Transverse colon (tissue), 4 donors: ENCODE measurements around the gene TTR. TPM values are rescaled to one million over a fixed set of nuclear protein-coding genes. Genes with fewer than 3 reads are reported as not detected.

Experiments used
- DNase-seq: peaks from one replicate; pipeline ENCODE4 v3.0.0-alpha.2; 2019
- H3K27ac ChIP-seq, 4 donors: fragments of 200-600 bp; sonication (generic); 2 replicates each; pipeline ENCODE4 v1.5.1; 2016 to 2018; ENCODE audit warnings: inconsistent platforms in 4 of 4
- H3K27me3 ChIP-seq: fragments of 200-600 bp; sonication (generic); 2 replicates; pipeline ENCODE4 v1.5.1; 2017; ENCODE audit warnings: inconsistent platforms
- H3K36me3 ChIP-seq, 4 donors: fragments of 200-600 bp; sonication (generic); 2 replicates each; pipeline ENCODE4 v1.5.1; 2017 to 2019; ENCODE audit warnings: inconsistent platforms in 4 of 4
- H3K4me1 ChIP-seq, 4 donors: fragments of 200-600 bp; sonication (generic); 2 replicates each; pipeline ENCODE4 v1.5.1; 2017 to 2020; ENCODE audit warnings: inconsistent platforms in 4 of 4
- H3K4me3 ChIP-seq, 4 donors: fragments of 200-600 bp; sonication (generic); 1 replicate in 1 of 4; 2 replicates in 3 of 4; pipeline versions ENCODE4 v1.5.1 to v1.6.1; 2017 to 2019; ENCODE audit warnings: inconsistent platforms in 4 of 4
- H3K9me3 ChIP-seq, 2 donors: fragments of 200-600 bp; sonication (generic); 2 replicates each; pipeline ENCODE4 v1.5.1; 2017 to 2019; ENCODE audit warnings: inconsistent platforms in 2 of 2
- CTCF ChIP-seq, 5 experiments: fragments of 200-600 bp in 3 of 5; fragments of 450-650 bp in 2 of 5; sonication (generic) in 3 of 5; IDR thresholded peaks; 1 replicate in 2 of 5; 2 replicates in 3 of 5; pipeline ENCODE4 v1.5.1; 2016 to 2017; ENCODE audit warnings: antibody characterized with exemption in 5 of 5, inconsistent platforms in 3 of 5, mild to moderate bottlenecking in 2 of 5, moderate library complexity in 1 of 5
- EP300 ChIP-seq: sonication (generic); formaldehyde crosslinking; IDR thresholded peaks from one replicate; pipeline ENCODE4 v1.6.1; 2017; ENCODE audit warnings: antibody characterized with exemption, low read depth
- POLR2A ChIP-seq: fragments of 450-650 bp; IDR thresholded peaks from one replicate; pipeline ENCODE4 v1.6.1; 2016; ENCODE audit warnings: antibody characterized with exemption, mild to moderate bottlenecking, moderate library complexity
- POLR2AphosphoS5 ChIP-seq, 3 donors: sonication (generic); formaldehyde crosslinking; IDR thresholded peaks; one replicate each; pipeline ENCODE4 v1.6.1; 2016; ENCODE audit warnings: antibody characterized with exemption in 3 of 3
- WGBS, 2 donors: methylation state at CpG; one replicate each; pipeline ENCODE4 v1.1.5; 2018; ENCODE audit warnings: low coverage in 1 of 2; 5-methylcytosine and 5-hydroxymethylcytosine counted together
- in situ Hi-C, 4 donors: fragments of 200-750 bp; cut with MboI; loops; one replicate each; pipeline versions ENCODE4 v1.15.0 to v1.15.1; 2017; ENCODE audit warnings: low sequenced_read_pairs in 3 of 4, low pct_ligation_motif_present in 1 of 4, low pct_unique_long_range_greater_than_20kb in 1 of 4
- intact Hi-C: fragments of 100-400 bp; cut with DNase I; formaldehyde crosslinking; loops from one replicate; pipeline ENCODE4 v1.15.1; 2023; ENCODE audit warnings: low total_unique reads
- total RNA-seq, 4 donors: library from RNA; depleted of rRNA; stranded (reverse); fragments of >200 nt; gene quantifications; one replicate each; pipeline ENCODE4 v1.1.0, GENCODE V29; 2016

Gene TTR
- total RNA-seq, 4 donors from 2014 or later: 0.41 TPM; not detected in 3

GRCh38 chr18:31565345-31565744 lies 26.3 kb upstream of the TTR start:
- Histone ChIP-seq H3K27ac (peak overlapping the region in 2 of 4 donors; percentile 35 to 49), H3K9me3 (no peaks in the 10 kb centered on the region), H3K27me3 (no peaks in the 10 kb centered on the region), H3K4me1 (peaks cover 0 to 14% (median 2%) of the 10 kb centered on the region in 4 donors), H3K36me3 (no peaks in the 10 kb centered on the region), H3K4me3 (no peak overlapping the region)
- TF ChIP-seq EP300 (no peak), POLR2A (no peak), POLR2AphosphoS5 (IDR thresholded peaks at IDR 0.05) (no peak)
- WGBS, 2 donors: 80 to 88% methylated on average over 2 of the region's 2 CpGs
- no peak for DNase-seq
- intact Hi-C loops (no loop called here), in situ Hi-C loops (loop anchor here (25.0 kb wide), 3 partner anchors 147 to 397 kb away; no protein-coding TSS in a partner anchor)

- no peak for DNase-seq
- Histone ChIP-seq H3K9me3 (no peaks in the 10 kb centered on the region), H3K4me1 (peaks cover 0 to 14% (median 2%) of the 10 kb centered on the region in 4 donors), H3K36me3 (no peaks in the 10 kb centered on the region), H3K27me3 (no peaks in the 10 kb centered on the region), H3K27ac (peak overlapping the region; percentile 20 to 49 (median 28)), H3K4me3 (no peak overlapping the region)
- WGBS, 2 donors: 29 to 52% methylated on average over 10 of the region's 10 CpGs
- intact Hi-C loops (no loop called here), in situ Hi-C loops (loop anchor here (25.0 kb wide), 3 partner anchors 146 to 396 kb away; no protein-coding TSS in a partner anchor)
- TF ChIP-seq POLR2AphosphoS5 (IDR thresholded peaks at IDR 0.05) (no peak), POLR2A (no peak), CTCF (IDR thresholded peaks at IDR 0.05) (no peak), EP300 (no peak)
Observed at GRCh38 chr18:31565782-31566512, 25.7 kb upstream of the TTR start.

DNA sequence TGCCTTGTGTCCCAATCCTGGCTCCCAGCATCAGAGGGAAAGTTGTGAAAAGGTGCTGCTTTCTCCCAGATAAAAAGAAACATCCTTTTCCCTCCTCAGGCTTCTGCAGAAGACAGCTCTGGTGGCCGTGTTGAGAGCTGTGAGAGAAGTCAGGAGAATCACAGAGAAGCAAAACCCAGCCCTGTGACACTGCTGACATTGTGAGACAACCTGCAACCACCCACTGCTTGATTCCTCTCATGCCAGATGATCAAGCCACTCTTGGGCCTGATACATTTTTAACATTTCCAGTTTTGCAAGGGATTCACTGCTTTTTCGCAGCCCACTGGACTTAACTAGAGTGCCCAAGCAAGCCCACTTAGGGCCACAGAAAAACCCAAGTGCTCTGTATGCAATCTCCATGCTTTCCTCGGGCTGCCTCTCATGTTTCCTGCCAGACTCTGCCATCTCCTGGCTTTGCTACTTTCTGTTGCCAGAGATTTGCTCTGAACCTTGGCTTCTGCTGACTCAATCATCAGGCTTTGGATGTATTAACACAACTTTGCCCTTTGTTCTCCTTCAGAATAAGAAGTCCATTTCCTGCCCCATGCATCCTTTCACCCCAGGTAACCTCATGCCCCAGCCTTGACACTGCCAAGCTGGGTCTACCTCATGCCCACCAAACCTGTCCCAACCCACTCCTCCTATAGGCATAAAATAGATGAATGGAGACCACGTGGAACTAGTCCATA lies 24.9 kb upstream of the TTR start:
- peaks cover 0 to 14% (median 2%) of the 10 kb centered on the region in 4 donors for H3K4me1 ChIP-seq
- H3K36me3 ChIP-seq: no peaks in the 10 kb centered on the region
- no peak for TF ChIP-seq POLR2AphosphoS5 (IDR thresholded peaks at IDR 0.05)
- no peak for TF ChIP-seq CTCF (IDR thresholded peaks at IDR 0.05)
- TF ChIP-seq EP300: no peak
- no peak for TF ChIP-seq POLR2A
- H3K27me3 ChIP-seq: no peaks in the 10 kb centered on the region
- no peaks in the 10 kb centered on the region for H3K9me3 ChIP-seq
- H3K27ac ChIP-seq: peak overlapping the region in 2 of 4 donors; percentile 35 to 49
- 65 to 70% methylated on average over 3 to 4 of the region's 4 CpGs for WGBS, 2 donors
- in situ Hi-C loops (loop anchor here (25.0 kb wide), 3 partner anchors 146 to 396 kb away; no protein-coding TSS in a partner anchor), intact Hi-C loops (no loop called here)
- H3K4me3 ChIP-seq: no peak overlapping the region
- no peak for DNase-seq

- no peak overlapping the region for H3K27ac ChIP-seq
- intact Hi-C loops: loop anchor here (10.0 kb wide), 1 partner anchor 402 kb away; no protein-coding TSS in a partner anchor
- no peak for DNase-seq
- TF ChIP-seq CTCF (IDR thresholded peaks at IDR 0.05) (no peak), POLR2A (no peak), POLR2AphosphoS5 (IDR thresholded peaks at IDR 0.05) (no peak)
- no peaks in the 10 kb centered on the region for H3K36me3 ChIP-seq
- H3K4me3 ChIP-seq: no peak overlapping the region
- in situ Hi-C loops: loop anchor here (25.0 kb wide), 3 partner anchors 140 to 390 kb away; no protein-coding TSS in a partner anchor
- 77% methylated on average over 7 of the region's 9 CpGs; no CpG with 5 or more reads in 1 of the 2 donors for WGBS, 2 donors
- H3K9me3 ChIP-seq: no peaks in the 10 kb centered on the region
- H3K4me1 ChIP-seq: no peaks in the 10 kb centered on the region
- H3K27me3 ChIP-seq: no peaks in the 10 kb centered on the region
Observed at GRCh38 chr18:31572368-31572767, 19.3 kb upstream of the TTR start.
